Measurements from ENCODE around the gene LIN28A. TPM values are rescaled to one million over a fixed set of nuclear protein-coding genes. Genes with fewer than 3 reads are reported as not detected.
"Not testable (repeated sequence)": the region's sequence is repeated elsewhere in the genome, so short reads cannot be mapped to it uniquely, and the experiment has no call there.

LIN28A gene
- total RNA-seq, 1 donor from 2014 or later = not detected

GRCh38 chr1:26376050-26376449, 34.6 kb upstream of the LIN28A start:
- TF ChIP-seq, protein P1, sequence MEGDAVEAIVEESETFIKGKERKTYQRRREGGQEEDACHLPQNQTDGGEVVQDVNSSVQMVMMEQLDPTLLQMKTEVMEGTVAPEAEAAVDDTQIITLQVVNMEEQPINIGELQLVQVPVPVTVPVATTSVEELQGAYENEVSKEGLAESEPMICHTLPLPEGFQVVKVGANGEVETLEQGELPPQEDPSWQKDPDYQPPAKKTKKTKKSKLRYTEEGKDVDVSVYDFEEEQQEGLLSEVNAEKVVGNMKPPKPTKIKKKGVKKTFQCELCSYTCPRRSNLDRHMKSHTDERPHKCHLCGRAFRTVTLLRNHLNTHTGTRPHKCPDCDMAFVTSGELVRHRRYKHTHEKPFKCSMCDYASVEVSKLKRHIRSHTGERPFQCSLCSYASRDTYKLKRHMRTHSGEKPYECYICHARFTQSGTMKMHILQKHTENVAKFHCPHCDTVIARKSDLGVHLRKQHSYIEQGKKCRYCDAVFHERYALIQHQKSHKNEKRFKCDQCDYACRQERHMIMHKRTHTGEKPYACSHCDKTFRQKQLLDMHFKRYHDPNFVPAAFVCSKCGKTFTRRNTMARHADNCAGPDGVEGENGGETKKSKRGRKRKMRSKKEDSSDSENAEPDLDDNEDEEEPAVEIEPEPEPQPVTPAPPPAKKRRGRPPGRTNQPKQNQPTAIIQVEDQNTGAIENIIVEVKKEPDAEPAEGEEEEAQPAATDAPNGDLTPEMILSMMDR (IDR thresholded peaks at IDR 0.05) = no peak
- peaks cover 47% of the 10 kb centered on the region for H3K4me1 Mint-ChIP-seq
- intact Hi-C loops (cut with micrococcal nuclease) = no loop called here
- H3K36me3 Mint-ChIP-seq (ENCODE audit: low read depth) = no peaks in the 10 kb centered on the region
- no peaks in the 10 kb centered on the region for H3K27me3 Mint-ChIP-seq
- ATAC-seq (ENCODE audit: low read depth) = no peak
- H3K27ac Mint-ChIP-seq = no peak overlapping the region
- CTCF ChIA-PET = interaction anchor here (1.0 kb wide), 1 partner anchor 100 kb away, joined by 3 read pairs; no protein-coding TSS in a partner anchor
- POLR2A ChIA-PET = no interaction called here
- no peak for DNase-seq
- no peaks in the 10 kb centered on the region for H3K9me3 Mint-ChIP-seq
- no peak overlapping the region for H3K4me3 Mint-ChIP-seq

DNA sequence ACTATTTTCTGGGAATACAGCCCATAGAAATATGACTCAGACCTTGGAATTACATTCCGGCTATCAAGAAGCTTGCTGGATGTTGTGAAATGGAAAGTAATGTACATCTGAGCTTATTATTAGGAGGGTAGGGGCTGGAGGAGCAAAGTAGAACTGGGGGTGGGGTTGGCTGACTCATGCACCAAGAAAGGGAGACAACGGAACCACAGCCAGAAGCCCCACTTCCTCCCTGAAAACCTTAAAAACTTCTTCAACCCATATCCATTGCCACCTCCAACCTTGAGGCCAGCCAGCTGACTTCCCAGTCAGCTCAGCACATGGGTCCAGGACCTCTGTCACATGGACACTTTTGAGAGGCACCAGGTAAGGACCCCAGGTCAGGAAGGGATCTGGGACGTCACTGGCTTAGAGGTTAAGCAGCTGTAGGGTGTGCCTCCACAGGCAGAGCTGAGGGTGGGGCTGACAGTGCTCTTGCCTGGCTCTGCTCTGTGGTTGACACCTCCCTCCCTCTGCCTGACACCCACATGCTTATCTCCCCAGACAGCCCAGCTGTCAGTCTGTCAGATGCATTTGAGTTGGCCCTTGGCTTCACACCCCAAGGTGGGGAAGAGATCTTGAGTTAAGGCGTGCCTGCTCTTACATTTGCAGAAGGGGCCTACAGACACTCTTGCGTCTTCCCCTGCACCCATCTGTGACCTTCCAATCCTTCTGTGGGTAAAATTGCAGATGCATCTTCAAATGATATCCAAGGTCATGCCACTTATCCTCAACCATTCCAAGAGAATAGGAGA, 32.3 kb upstream of the LIN28A start:
- TF ChIP-seq, protein P1 (IDR thresholded peaks at IDR 0.05) = no peak
- peak; percentile 36 for DNase-seq
- ChIA-PET CTCF (interaction anchor here (0.9 to 2.3 kb wide), 5 partner anchors 14 to 39 kb away, joined by 3 to 9 read pairs (median 6); no protein-coding TSS in a partner anchor), POLR2A (interaction anchor here (0.6 to 1.4 kb wide), 5 partner anchors 24 to 94 kb away, joined by 3 to 6 read pairs (median 4); partner anchors contain the start of genes CD52 and HMGN2)
- no peaks in the 10 kb centered on the region for H3K27me3 Mint-ChIP-seq
- no peaks in the 10 kb centered on the region for H3K9me3 Mint-ChIP-seq
- peaks cover 46% of the 10 kb centered on the region for H3K4me1 Mint-ChIP-seq
- H3K36me3 Mint-ChIP-seq (ENCODE audit: low read depth) = no peaks in the 10 kb centered on the region
- H3K4me3 Mint-ChIP-seq = peak overlapping the region; percentile 35
- intact Hi-C loops (cut with micrococcal nuclease) = no loop called here
- H3K27ac Mint-ChIP-seq = peak overlapping the region; percentile 86
- ATAC-seq (ENCODE audit: low read depth) = peak; percentile 96

DNA sequence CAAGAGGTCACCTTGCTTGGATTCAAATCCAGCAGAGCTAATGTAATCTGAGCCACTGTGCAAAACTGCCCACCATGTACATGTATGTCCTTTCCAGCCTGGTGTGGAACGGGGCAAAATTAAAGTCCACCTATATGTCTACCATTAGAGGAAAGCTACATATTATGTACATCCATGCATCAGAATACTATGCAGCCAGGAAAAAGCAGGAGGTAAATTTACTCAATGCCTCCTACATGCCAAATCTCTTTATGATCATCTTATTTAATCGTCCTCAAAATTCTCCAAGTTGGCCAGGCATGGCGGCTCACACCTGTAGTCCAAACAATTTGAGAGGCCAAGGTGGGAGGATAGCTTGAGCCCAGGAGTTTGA, 31.8 kb upstream of the LIN28A start:
- Mint-ChIP-seq H3K36me3 (ENCODE audit: low read depth) (no peaks in the 10 kb centered on the region), H3K27me3 (no peaks in the 10 kb centered on the region), H3K4me3 (no peak overlapping the region), H3K27ac (peak overlapping the region; percentile 86), H3K9me3 (no peaks in the 10 kb centered on the region), H3K4me1 (peaks cover 40% of the 10 kb centered on the region)
- ATAC-seq (ENCODE audit: low read depth) (no peak), DNase-seq (no peak)
- intact Hi-C loops (cut with micrococcal nuclease) = no loop called here
- CTCF ChIA-PET = interaction anchor here (0.9 to 2.3 kb wide), 4 partner anchors 16 to 39 kb away, joined by 3 to 9 read pairs (median 6); no protein-coding TSS in a partner anchor
- TF ChIP-seq, protein P1 (IDR thresholded peaks at IDR 0.05) = no peak
- POLR2A ChIA-PET = interaction anchor here (1.2 to 1.3 kb wide), 2 partner anchors 57 to 93 kb away, joined by 3 to 6 read pairs; partner anchors contain the start of gene HMGN2

DNA sequence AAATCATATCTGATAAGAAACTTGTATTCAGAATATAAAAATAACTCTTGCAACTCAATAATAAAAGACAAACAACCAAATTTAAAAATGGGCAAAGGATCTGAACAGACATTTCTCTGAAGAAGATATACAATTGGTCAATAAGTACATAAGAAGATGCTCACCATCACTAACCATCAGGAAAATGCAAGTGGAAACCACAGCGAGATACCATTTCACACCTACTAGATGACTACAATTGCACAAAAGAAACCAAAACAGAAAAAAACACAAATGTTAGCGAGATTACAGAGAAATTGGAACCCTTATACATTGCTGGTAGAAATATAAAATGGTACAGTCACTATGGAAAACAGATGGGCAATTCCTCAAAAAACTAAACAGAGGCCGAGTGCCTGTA, 26.5 kb upstream of the LIN28A start:
- ChIA-PET CTCF (no interaction called here), POLR2A (interaction anchor here (0.7 kb wide), 1 partner anchor 621 kb away, joined by 6 read pairs; no protein-coding TSS in a partner anchor)
- no peaks in the 10 kb centered on the region for H3K9me3 Mint-ChIP-seq
- no peak for ATAC-seq (ENCODE audit: low read depth)
- H3K36me3 Mint-ChIP-seq (ENCODE audit: low read depth) = no peaks in the 10 kb centered on the region
- TF ChIP-seq, protein P1 (IDR thresholded peaks at IDR 0.05) = no peak
- H3K4me3 Mint-ChIP-seq = no peak overlapping the region
- no peak overlapping the region for H3K27ac Mint-ChIP-seq
- H3K27me3 Mint-ChIP-seq = peaks cover 7% of the 10 kb centered on the region
- DNase-seq = no peak
- peaks cover 2% of the 10 kb centered on the region for H3K4me1 Mint-ChIP-seq
- intact Hi-C loops (cut with micrococcal nuclease) = no loop called here

DNA sequence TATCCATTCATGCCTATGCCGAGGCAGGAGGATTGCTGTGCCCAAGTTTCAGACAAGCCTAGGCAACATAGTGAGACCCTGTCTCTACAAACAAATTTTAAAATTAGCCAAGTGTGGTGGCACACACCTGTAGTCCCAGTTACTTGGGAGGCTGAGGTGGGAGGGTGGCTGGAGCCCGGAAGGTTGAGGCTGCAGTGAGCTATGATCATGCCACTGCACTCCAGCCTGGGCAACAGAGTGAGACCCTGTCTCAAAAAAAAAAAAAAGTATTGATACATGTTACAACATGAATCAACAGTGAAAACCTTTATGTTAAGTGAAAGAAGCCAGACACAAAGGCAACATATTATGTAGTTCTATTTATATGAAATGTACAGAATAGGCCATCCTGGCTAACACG, 25.6 kb upstream of the LIN28A start:
- H3K4me3 Mint-ChIP-seq; intact Hi-C loops (cut with micrococcal nuclease); DNase-seq; H3K36me3 Mint-ChIP-seq (ENCODE audit: low read depth); H3K27ac Mint-ChIP-seq; CTCF ChIA-PET; H3K9me3 Mint-ChIP-seq; H3K27me3 Mint-ChIP-seq; POLR2A ChIA-PET; ATAC-seq (ENCODE audit: low read depth); H3K4me1 Mint-ChIP-seq: not testable (repeated sequence)
